ENCODE results near the gene USF2.
"Not testable (repeated sequence)": the region's sequence is repeated elsewhere in the genome, so short reads cannot be mapped to it uniquely, and the experiment has no call there.

The USF2 gene

GRCh38 chr19:35268536-35269437 is at the start of gene USF2:
Gene USF2 (plus strand): TSS chr19:35268962. CDS start chr19:35269102, 140 bp downstream.
- DNase-seq (ENCODE audit: low spot score), result peak; percentile 78

DNA sequence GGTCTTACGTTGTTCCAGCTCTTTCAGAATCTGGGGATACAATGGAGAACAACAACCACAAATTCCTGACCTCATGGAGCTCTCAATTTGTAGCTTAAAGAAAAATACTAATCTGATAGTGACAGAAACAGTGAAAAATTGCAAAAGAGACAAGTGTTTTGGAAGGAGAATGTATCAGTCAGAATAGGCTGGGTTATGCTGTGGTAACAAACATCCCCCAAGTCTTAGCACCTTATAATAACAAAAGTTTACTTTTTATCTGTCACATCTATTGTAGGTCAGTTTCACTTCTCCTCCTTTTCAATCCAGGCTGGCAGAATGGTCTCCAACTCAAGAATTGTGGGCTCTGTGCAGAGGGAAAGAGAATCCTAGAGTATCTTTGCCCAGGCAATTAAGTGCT is 49.8 kb upstream of the USF2 start:
- no peak for DNase-seq (ENCODE audit: low spot score)

- DNase-seq (ENCODE audit: low spot score), result no peak
Measured at GRCh38 chr19:35220315-35220921, 48.3 kb upstream of the USF2 start.

- not testable (repeated sequence) for DNase-seq (ENCODE audit: low spot score)
Measured at GRCh38 chr19:35220973-35221590, 47.7 kb upstream of the USF2 start.

DNA sequence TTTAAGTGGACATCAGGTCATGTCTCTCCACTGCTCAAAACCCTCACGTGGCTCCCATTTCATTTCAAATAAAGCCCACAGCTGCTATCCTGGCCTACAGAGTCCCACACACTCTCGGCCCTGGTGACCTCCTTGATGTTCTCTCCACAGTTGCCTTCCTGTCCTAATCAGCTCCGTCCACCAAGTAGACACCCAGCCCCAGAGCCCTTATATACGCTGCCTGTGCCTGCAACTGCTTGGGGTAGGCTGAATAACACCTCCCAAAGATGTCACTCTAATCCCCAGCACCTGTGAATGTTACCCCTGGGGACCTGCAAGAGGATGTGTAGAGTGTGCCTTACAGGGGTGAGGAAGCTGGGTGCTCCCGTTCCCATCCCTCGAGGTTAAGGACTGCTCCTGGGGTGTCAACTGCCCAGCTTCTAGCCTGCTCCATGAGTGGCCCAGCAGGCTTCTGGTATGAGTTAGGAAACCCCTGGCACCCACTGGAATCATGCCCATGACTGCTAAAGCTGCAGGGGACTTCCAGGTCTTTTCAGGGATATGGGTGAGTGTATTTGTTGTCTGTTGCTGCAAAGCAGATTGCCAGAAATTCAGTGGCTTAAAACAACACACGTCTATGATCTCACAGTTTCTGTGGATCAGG is 46.3 kb upstream of the USF2 start:
- DNase-seq (ENCODE audit: low spot score), result no peak

- no peak for DNase-seq (ENCODE audit: low spot score)
Measured at GRCh38 chr19:35223084-35223790, 45.5 kb upstream of the USF2 start.

DNA sequence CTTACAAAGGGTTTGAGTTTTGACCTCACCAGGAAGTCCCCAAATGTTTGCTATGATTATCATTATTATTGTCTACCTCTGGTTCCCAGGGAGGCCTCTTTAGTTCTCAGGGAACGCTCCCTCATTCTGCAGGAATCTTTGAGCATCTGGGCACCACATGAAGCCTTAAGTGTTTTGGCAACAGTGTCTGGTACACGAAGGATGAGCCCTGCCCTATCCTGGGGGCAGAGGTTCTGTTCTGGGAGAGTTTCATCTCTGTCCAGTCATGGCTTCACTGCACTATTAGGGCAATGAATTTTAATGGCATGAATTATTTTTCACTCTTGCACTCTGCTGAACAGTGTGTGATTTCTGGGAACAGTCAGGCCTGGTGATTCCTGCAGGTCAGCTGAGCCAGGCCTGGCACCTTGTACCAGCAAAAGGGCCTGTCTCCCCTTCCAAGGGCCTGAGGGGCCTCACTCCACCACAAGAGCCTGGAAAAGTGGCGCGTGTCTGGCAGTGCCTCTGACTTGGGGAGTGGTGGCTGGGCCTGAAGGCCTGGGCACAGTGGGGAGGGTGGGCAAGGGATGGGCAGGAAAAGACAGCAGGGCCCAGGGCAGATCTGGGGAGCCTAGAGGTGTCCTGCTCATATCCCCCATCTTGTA is 44.8 kb upstream of the USF2 start:
- no peak for DNase-seq (ENCODE audit: low spot score)

- no peak for DNase-seq (ENCODE audit: low spot score)
Measured at GRCh38 chr19:35224681-35225571, 43.8 kb upstream of the USF2 start.

DNA sequence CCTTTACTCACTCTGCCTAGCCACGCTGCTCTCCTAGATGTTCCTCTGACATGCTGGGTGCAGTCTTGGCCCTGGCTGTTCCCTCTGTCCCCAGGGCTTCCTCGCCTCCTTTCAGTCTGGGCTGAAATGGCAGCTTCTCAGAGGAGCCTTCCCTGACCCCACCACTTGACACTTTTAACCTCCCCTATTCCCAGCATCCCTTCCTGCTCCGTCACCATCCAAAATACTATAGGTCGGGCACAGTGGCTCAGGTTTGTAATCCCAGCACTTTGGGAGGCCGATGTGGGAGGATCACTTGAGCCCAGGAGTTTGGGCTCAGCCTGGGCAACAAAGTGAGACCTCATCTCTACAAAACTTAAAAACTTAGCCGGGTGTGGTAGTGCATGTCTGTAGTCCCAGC is 42.8 kb upstream of the USF2 start:
- DNase-seq (ENCODE audit: low spot score), result no peak

- no peak for DNase-seq (ENCODE audit: low spot score)
Measured at GRCh38 chr19:35226748-35227147, 42.0 kb upstream of the USF2 start.

GRCh38 chr19:35228177-35228930 is 40.4 kb upstream of the USF2 start, which contains the start of gene FAM187B:
Gene FAM187B (minus strand): TSS chr19:35228739. CDS start chr19:35228680, 59 bp downstream.
- DNase-seq (ENCODE audit: low spot score), result no peak

DNA sequence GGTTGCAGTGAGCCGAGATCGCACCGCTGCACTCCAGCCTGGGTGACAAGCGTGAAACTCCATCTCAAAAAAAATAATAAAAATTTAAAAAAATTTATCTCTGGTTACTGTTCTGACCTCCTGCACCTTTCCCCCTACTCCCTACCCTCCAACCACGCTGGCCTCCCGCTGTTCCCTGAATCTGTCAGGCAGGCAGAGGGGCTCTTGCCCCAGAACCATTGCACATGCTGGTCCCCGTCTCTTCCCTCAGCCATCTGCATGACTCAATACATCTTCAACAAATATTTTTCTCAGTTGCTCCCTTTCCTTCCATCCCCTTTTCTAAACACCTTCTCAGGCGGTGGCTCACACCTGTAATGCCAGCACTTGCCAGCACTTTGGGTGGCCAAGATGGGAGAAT is 39.2 kb upstream of the USF2 start:
- DNase-seq (ENCODE audit: low spot score), result no peak

GRCh38 chr19:35231956-35232645 is 36.7 kb upstream of the USF2 start:
- DNase-seq (ENCODE audit: low spot score), result no peak

DNA sequence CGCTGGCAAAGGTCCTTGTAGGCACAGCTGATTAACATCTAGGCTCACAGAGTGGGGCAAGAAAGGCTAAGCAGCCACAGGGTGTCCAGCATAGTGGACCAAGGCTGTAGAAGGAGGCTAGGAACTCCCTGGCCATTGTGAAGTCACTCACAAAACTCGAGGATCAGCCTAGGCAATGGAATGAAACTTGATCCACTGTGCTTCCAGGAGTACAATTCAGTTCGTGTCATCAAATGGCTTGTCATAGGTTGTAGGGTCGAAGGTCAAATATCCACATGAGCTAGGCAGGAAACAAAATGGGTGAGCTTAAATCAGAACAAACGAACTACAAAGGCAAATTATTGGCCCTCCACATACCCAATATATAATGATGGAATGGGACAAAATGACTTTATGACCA is 35.9 kb upstream of the USF2 start:
- no peak for DNase-seq (ENCODE audit: low spot score)

GRCh38 chr19:35236638-35237400 is 31.9 kb upstream of the USF2 start:
- no peak for DNase-seq (ENCODE audit: low spot score)

DNA sequence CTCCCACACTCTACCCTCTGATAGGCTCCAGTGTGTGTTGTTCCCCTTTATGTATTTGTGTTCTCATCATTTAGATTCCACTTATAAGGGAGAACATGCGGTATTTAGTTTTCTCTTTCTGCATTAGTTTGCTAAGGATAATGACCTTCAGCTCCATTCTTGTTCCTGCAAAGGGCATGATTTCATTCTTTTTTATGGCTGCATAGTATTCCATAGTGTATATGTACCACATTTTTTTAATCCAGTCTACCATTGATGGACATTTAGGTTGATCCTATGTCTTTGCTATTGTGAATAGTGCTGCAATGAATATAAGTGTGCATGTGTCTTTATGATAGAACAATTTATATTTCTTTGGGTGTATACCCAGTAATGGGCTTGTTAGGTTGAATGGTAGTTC is 29.2 kb upstream of the USF2 start:
- not testable (repeated sequence) for DNase-seq (ENCODE audit: low spot score)

- no peak for DNase-seq (ENCODE audit: low spot score)
Measured at GRCh38 chr19:35240327-35240726, 28.4 kb upstream of the USF2 start.

GRCh38 chr19:35241417-35241816 is 27.3 kb upstream of the USF2 start:
- no peak for DNase-seq (ENCODE audit: low spot score)

Measured in COLO829 (cell line).